Progenitor cell of endocrine pancreas (in vitro differentiated cells): Measurements from ENCODE around the gene VPS26C. TPM values are rescaled to one million over a fixed set of nuclear protein-coding genes. Genes with fewer than 3 reads are reported as not detected.

ENCODE experiments used
- DNase-seq: peaks from one replicate; pipeline ENCODE4 v3.0.0; 2021; ENCODE audit warnings: low spot score; ENCODE audit not compliant: unreplicated experiment
- H3K27ac Mint-ChIP-seq: 2 replicates; pipeline ENCODE4 v1.8.0; 2021; ENCODE audit warnings: mild to moderate bottlenecking, moderate library complexity, mixed read lengths
- H3K27me3 Mint-ChIP-seq: 2 replicates; pipeline ENCODE4 v1.8.0; 2021; ENCODE audit warnings: mixed read lengths
- H3K36me3 Mint-ChIP-seq: 2 replicates; pipeline ENCODE4 v1.8.0; 2022; ENCODE audit warnings: mixed read lengths; ENCODE audit not compliant: insufficient read depth
- H3K4me1 Mint-ChIP-seq: 2 replicates; pipeline ENCODE4 v1.8.0; 2021; ENCODE audit warnings: low read depth, mixed read lengths
- H3K4me3 Mint-ChIP-seq: 2 replicates; pipeline ENCODE4 v1.8.0; 2021; ENCODE audit warnings: low read depth, mild to moderate bottlenecking, moderate library complexity, mixed read lengths
- H3K9me3 Mint-ChIP-seq: 2 replicates; pipeline ENCODE4 v1.8.0; 2021; ENCODE audit warnings: low read depth, mixed read lengths
- total RNA-seq: library from RNA; stranded (reverse); gene quantifications from 2 replicates; pipeline ENCODE4 v1.2.1, GENCODE V29; 2021
- TF ChIP-seq, protein P1 (sequence below): fragments of 200-600 bp; sonication (generic); IDR thresholded peaks from one replicate; pipeline ENCODE4 v1.5.0; 2021; ENCODE audit warnings: antibody characterized with exemption, mild to moderate bottlenecking; ENCODE audit not compliant: unreplicated experiment

VPS26C gene
- total RNA-seq, 1 donor from 2014 or later = 38.7 TPM

DNA sequence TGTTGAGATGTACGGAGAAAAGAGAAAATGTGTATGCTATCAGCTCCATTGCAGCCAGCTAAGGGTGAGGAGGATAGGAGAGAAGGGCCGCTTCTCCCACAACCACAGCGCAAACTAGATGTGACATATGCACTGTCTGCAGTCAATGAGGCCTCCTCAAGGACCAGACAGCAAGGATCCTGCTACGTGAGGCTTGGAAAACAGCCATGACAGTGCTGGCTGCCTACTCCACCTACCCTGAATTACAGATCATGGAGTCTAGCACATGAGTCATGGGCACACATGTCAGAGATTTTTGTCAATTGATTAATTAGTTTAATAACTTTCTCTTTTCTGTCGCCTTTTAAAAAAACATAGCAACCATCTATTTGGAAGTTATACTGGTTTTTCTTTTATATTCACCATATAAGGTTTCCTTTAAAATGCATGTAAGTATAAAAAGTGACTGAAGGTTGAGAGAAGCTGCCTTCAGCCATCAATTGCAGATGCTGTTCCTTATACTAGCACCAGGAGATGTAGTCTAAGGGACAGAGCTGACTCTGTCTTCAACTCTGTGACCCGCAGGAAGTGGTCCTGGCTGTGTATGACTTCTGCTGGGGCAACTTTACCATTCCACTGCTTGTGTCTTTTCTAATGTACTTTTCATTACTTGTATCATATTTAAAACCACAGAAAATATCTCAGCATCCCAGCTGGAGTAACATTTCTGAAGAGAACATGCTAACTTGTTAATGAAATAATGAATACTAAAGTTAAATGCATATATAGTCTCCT lies 3.1 kb downstream of the VPS26C start:
- Mint-ChIP-seq H3K27ac (no peak overlapping the region), H3K9me3 (no peaks in the 10 kb centered on the region), H3K27me3 (no peaks in the 10 kb centered on the region), H3K4me1 (peaks cover 14% of the 10 kb centered on the region), H3K4me3 (no peak overlapping the region), H3K36me3 (no peaks in the 10 kb centered on the region)
- no peak for DNase-seq
- TF ChIP-seq, protein P1, sequence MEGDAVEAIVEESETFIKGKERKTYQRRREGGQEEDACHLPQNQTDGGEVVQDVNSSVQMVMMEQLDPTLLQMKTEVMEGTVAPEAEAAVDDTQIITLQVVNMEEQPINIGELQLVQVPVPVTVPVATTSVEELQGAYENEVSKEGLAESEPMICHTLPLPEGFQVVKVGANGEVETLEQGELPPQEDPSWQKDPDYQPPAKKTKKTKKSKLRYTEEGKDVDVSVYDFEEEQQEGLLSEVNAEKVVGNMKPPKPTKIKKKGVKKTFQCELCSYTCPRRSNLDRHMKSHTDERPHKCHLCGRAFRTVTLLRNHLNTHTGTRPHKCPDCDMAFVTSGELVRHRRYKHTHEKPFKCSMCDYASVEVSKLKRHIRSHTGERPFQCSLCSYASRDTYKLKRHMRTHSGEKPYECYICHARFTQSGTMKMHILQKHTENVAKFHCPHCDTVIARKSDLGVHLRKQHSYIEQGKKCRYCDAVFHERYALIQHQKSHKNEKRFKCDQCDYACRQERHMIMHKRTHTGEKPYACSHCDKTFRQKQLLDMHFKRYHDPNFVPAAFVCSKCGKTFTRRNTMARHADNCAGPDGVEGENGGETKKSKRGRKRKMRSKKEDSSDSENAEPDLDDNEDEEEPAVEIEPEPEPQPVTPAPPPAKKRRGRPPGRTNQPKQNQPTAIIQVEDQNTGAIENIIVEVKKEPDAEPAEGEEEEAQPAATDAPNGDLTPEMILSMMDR = no peak

DNA sequence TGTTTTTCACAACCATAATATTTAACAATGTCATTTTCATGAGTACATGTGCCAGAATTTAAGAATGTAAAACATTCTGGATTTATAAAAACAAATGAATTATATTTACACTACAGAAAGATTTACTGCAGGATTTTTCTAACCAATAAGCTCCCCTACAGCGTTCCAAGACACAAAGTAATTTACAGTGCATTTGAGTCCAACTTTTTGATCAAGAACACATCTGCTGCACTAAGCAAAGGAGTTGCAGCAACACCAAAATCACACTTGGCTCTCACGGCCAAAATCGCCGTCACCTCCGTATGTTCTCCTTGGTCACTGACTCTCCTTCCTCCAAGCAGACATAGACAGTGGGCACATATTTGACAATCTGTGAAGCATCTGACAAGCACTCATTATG lies 7.7 kb downstream of the VPS26C start:
- no peaks in the 10 kb centered on the region for H3K36me3 Mint-ChIP-seq
- no peak for DNase-seq
- H3K9me3 Mint-ChIP-seq = no peaks in the 10 kb centered on the region
- H3K27ac Mint-ChIP-seq = no peak overlapping the region
- TF ChIP-seq, protein P1 = no peak
- no peak overlapping the region for H3K4me3 Mint-ChIP-seq
- H3K4me1 Mint-ChIP-seq = peaks cover 14% of the 10 kb centered on the region
- no peaks in the 10 kb centered on the region for H3K27me3 Mint-ChIP-seq

DNA sequence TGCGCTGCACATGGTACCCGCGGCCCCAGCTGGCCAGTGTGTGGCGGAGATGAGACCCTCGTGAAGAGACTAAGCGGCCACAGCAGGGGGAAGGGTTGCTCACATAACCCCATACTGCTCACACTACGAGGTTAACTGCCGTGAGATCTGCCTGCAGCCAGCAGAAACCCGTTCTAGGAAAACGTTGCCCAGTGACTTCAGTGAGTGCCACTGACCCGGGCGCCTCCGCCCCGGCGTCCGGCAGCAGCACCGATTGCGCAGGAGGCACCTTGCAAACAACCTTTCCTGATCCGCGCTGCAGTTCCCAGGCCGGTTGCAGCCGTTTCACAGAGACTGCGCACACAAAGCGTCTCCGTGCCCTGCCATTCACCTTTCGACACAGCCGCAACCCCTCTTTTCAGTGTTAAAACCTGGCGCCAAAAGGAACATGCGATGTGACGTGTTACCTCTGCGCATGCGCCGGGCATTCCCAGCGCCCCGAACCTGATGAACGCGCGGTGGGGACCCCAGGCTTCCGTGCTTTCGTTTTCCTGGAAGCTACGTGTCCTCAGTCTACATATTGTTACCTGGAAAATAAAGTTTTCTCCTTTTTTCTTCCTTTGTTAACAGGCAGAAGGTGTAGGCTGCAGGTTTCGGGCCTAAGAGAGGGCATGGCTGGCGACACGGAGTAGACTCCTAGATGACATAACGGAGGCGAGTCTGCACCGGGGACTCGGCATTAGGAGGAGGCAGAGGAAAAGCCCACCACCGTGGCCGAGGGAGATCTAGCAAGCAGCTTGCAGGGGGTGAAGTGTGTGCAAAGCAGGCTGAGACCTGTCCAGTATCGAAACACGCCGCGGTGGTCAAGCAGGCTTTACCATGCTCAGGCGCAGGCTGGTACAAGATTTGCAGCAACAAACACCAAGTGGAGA lies 8.9 kb downstream of the VPS26C start:
- peaks cover 14% of the 10 kb centered on the region for H3K4me1 Mint-ChIP-seq
- TF ChIP-seq, protein P1 = no peak
- H3K9me3 Mint-ChIP-seq = no peaks in the 10 kb centered on the region
- no peaks in the 10 kb centered on the region for H3K36me3 Mint-ChIP-seq
- H3K27ac Mint-ChIP-seq = peak overlapping the region; percentile 99
- peak; percentile 59 for DNase-seq
- peak overlapping the region; percentile 80 for H3K4me3 Mint-ChIP-seq
- no peaks in the 10 kb centered on the region for H3K27me3 Mint-ChIP-seq

DNA sequence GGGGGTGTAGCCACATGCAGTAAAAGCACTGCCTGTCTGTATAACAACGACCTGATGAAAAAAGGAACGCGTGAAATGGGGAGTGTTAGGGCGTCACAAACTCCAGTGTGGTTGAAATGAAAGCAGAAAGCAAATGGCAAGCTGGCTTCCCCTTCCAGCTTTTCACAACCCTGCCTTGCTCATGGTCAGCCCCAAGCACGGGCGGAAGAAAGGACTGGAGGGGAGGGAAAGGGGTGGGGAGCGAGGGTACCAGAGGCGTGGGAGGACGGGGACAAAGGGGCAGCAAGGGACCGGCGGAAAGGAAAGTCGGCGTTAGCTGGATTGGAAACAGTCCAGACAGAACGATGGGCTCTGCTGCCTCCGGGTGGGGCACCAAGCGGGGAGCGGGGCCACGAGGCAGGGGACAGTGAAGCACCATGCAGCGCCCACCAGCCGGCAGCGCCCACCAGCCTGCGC lies 9.6 kb downstream of the VPS26C start:
- Mint-ChIP-seq H3K4me3 (peak overlapping the region; percentile 80), H3K9me3 (no peaks in the 10 kb centered on the region), H3K27ac (peak overlapping the region; percentile 99), H3K36me3 (no peaks in the 10 kb centered on the region), H3K4me1 (peaks cover 14% of the 10 kb centered on the region), H3K27me3 (no peaks in the 10 kb centered on the region)
- DNase-seq = no peak
- TF ChIP-seq, protein P1 = no peak

DNA sequence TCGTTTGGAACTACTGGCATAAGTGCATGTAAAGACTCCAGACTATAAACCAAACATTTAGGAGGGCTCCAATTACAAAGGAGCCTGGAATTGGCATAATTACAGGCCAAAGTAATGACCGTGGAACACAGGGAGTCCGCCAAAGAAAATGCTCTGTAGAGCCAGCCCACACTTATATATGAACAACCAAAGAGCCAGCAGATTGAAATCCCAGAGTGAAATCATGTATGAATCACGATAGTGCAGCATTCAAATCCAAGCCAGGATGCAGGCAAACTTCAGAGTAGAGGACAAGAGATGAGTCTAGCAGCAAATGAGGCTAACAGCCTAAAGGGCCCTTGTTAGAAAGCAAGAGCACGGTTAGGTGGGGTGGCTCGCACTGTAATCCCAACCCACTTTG lies 13.1 kb downstream of the VPS26C start:
- peaks cover 14% of the 10 kb centered on the region for H3K4me1 Mint-ChIP-seq
- H3K4me3 Mint-ChIP-seq = no peak overlapping the region
- DNase-seq = no peak

More for the DNA sequence above, 13.1 kb downstream of the VPS26C start:
- Mint-ChIP-seq H3K27me3 (no peaks in the 10 kb centered on the region), H3K27ac (no peak overlapping the region), H3K36me3 (no peaks in the 10 kb centered on the region), H3K9me3 (no peaks in the 10 kb centered on the region)
- TF ChIP-seq, protein P1 = no peak
